Skin epidermis (tissue), 12 donors: ENCODE results near the gene ZDHHC8.
A peak's percentile ranks its signal among the peaks of the same experiment; 100 is the strongest.

Source experiments
- H3K27ac ChIP-seq, 21 experiments: fragments of 200-600 bp; sonication (generic) in 11 of 21; one replicate each; pipeline ENCODE4 v1.5.0; 2020; ENCODE audit warnings: mild to moderate bottlenecking in 3 of 21, inconsistent platforms in 2 of 21, moderate library complexity in 2 of 21
- H3K4me3 ChIP-seq, 7 experiments: fragments of 200-600 bp; sonication (generic) in 2 of 7; one replicate each; pipeline ENCODE4 v1.5.0; 2020; ENCODE audit warnings: inconsistent platforms in 2 of 7, mild to moderate bottlenecking in 2 of 7, moderate library complexity in 1 of 7

Gene ZDHHC8

GRCh38 chr22:20126284-20127029, 5.1 kb upstream of the ZDHHC8 start:
- Histone ChIP-seq H3K27ac (no peak overlapping the region), H3K4me3 (no peak overlapping the region)

DNA sequence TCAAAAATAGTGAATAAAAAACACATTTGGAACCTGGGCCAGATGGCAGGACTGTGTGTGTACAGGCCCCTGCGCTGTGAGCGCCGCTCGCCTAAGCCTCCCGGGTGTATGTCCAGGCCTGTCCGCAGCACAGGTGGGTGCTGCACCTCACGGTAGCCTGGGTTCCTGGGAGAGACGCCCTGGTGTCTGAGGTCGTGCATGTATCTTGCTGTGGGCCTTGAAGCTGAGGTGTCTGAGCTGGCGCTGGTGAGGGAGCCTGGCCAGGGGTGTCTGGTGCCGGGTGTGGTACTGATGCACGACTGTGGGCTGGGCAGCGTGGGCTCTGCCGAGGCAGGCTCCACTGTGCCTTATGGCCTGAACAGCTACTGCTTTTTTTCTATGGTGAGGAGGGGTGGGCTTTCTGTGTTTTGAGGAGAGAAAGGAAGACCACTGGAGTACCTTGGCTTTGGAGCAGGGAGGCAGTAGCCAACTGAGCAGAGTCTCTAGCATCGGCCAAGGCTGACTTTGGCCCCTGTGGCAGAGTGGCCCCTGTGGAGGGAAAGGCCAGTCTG, 4.2 kb upstream of the ZDHHC8 start:
- Histone ChIP-seq H3K4me3 (no peak overlapping the region), H3K27ac (no peak overlapping the region)

- Histone ChIP-seq H3K4me3 (no peak overlapping the region), H3K27ac (no peak overlapping the region)
Measured at GRCh38 chr22:20127869-20128618, 3.6 kb upstream of the ZDHHC8 start.

DNA sequence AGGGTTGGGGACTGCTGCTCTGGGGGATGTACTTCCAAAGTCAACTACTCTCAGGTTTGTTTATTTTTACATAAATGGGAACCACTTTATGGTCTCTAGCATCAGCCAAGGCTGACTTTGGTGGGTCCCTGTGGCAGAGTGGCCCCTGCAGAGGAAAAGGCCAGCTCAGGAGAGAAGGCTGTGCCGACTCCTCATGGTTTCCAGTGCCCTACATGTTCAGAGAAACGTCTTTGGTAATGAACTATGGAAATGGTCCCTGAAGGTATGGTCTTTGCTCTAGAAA, 3.0 kb upstream of the ZDHHC8 start:
- Histone ChIP-seq H3K27ac (no peak overlapping the region), H3K4me3 (no peak overlapping the region)

- no peak overlapping the region for H3K27ac ChIP-seq
- H3K4me3 ChIP-seq = no peak overlapping the region
Measured at GRCh38 chr22:20128902-20129746, 2.5 kb upstream of the ZDHHC8 start.

DNA sequence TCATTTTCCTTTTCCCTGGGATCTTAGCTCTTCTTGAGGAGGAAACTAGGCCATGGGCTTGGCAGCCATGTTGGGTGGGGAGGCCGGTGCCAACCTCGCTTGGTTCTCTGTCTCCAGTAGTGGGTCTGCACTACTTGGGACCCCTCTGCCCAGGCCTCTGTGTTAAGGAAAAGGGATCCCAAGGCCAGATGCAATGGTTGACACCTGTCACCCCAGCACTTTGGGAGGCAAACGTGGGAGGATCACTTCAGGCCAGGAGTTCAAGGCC, 1.9 kb upstream of the ZDHHC8 start:
- H3K4me3 ChIP-seq = no peak overlapping the region
- peak overlapping the region in 1 of 21 experiments; percentile 19 for H3K27ac ChIP-seq

DNA sequence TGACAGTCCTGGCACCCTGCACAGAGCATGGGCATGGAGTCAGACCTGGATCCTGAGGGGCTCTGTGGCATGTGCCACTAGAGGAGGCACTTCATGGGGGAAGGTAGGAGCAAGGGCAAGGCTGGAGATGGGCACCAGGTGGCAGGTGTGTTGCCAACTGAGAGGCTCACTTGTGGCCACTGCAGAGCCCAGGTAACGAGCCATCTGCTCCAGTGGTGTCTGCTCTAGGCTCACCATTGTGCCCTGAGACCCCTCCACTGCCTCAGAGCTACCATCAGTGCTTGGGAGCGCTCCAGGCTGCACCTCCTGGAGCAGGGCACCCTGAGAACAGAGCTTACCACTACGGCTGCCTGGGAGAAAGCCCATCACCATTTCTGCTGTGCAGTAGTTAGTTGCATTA, 1.3 kb upstream of the ZDHHC8 start:
- peak overlapping the region in 8 of 21 experiments; percentile 54 to 95 (median 90) for H3K27ac ChIP-seq
- peak overlapping the region in 1 of 7 experiments; percentile 90 for H3K4me3 ChIP-seq

GRCh38 chr22:20130731-20131596, 640 bp upstream of the ZDHHC8 start:
- peak overlapping the region; percentile 71 to 99 (median 90) for H3K4me3 ChIP-seq
- H3K27ac ChIP-seq = peak overlapping the region; percentile 67 to 97 (median 88)

DNA sequence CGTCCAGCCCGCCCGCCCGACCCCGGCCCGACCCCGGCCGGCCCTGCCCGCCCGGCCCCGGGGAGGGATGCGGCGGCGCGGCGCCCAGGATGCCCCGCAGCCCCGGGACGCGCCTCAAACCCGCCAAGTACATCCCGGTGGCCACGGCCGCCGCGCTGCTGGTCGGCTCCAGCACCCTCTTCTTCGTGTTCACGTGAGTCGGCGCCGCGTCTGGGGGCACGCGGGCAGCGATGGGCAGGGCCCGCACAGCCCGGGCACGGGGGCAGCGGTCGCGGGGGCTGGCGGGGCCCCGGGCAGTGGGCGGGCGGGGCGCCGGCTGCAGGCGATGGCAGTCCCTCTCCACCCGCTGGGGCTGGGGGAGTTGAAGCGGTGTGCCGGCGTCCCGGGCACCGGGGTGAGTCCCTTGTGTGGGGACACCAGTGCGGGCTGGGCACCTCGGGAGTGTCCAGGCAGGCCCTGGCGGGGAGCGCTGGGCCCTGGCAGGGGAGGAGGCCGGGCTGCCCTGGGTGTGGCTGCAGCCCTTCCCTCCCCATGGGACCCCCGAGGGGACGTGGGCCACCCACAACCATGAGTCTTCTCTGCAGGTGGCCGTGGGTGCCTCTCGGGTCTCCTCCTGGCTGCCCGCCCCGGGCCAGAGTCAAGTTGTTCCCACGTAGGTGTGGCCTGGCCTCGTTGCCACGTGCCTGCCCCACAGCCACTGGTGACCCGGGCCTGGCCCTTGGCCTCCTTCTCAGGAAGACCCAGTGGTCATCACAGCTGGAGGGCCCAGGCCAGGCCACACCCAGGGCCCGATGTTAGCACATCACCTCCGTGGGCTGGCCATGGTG, 468 bp downstream of the ZDHHC8 start:
- Histone ChIP-seq H3K4me3 (peak overlapping the region; percentile 71 to 99 (median 86)), H3K27ac (peak overlapping the region; percentile 26 to 86 (median 69))

- peak overlapping the region in 15 of 21 experiments; percentile 43 to 86 (median 76) for H3K27ac ChIP-seq
- peak overlapping the region; percentile 71 to 99 (median 86) for H3K4me3 ChIP-seq
Measured at GRCh38 chr22:20132686-20133246, 1.2 kb downstream of the ZDHHC8 start.

DNA sequence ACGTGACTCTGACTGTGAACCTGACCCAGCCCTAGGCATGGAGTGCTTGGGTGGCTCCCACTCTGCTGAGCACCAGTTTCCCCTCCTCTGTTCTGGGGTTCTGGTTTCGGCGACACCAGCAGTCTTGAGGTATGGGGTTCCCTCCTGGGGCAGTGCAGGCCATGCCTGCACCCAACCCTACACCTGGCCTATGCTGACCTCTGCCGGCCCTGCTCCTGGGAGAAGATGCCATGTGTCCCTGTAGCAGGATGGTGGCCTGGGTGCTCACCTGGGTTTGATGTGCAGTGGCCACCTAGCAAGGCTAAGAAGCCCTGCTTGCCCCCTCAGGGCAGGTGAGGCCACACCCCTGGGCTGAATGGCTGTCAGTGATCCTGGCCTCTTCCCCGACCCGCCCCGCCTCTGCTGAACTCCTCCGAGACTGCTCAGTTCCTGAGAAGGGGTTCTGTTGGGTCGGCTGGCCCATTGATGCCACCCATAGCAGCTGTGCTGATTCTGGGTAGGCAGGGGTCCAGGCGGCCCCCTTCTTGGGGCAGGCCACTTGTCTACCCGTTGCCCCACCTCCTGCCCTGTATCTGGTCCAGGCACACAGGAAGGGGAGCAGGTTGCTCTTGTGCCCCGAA, 2.4 kb downstream of the ZDHHC8 start:
- Histone ChIP-seq H3K27ac (peak overlapping the region in 1 of 21 experiments; percentile 12), H3K4me3 (no peak overlapping the region)

- peak overlapping the region in 2 of 21 experiments; percentile 6 to 18 for H3K27ac ChIP-seq
- no peak overlapping the region for H3K4me3 ChIP-seq
Measured at GRCh38 chr22:20135265-20135664, 3.7 kb downstream of the ZDHHC8 start.

DNA sequence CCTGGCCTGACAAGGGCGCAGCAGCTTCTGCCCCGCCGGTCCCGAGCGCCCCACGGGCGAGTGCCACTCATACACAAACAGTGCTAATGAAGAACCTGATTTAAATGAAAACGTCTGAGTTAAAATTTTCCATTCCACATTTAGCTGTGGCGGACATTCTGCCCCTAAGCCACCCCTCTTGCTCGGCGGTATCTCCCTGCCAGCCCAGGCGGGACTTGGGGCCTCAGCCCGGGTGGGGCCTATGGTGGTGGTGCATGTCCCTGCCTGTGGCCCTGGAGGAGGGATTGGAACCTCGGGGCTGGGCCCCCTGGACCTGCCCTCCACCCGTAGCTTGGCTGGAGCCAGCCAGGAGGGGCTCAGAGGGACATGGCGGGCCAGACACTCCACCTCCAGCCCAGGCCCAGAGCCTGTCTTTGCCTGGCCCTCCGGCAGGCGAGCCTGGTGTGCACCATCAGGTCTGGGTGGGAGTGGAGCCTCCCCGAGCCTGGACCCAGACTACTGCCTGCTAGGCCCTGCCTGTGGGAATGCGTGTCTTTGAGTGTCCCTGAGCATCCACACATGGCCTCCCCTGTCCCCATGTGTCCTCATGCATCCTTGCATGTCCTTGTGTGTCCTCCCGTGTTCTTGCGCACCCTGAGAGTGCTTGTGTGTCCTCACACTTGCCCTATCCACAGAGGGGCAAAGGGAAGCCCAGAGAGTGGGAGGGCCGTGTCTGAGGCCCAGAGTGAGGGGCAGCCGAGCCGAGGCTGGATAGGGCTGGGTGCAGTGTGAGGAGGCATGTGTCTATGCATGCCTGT, 4.4 kb downstream of the ZDHHC8 start:
- H3K27ac ChIP-seq = peak overlapping the region in 3 of 21 experiments; percentile 3 to 18 (median 6)
- H3K4me3 ChIP-seq = no peak overlapping the region

DNA sequence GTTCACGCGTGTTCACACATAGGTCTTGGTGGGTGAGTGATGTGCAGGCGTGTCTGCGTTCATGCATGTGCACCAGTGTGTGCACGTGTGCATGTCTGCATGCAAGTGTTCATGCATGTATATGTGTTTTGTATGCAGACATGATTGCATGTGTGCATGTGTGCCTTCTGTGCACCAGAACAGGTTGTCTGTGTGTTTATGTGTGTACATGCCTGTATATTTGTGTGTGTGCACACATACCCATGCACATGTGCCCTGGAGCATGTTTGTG, 4.9 kb downstream of the ZDHHC8 start:
- Histone ChIP-seq H3K4me3 (no peak overlapping the region), H3K27ac (no peak overlapping the region)

DNA sequence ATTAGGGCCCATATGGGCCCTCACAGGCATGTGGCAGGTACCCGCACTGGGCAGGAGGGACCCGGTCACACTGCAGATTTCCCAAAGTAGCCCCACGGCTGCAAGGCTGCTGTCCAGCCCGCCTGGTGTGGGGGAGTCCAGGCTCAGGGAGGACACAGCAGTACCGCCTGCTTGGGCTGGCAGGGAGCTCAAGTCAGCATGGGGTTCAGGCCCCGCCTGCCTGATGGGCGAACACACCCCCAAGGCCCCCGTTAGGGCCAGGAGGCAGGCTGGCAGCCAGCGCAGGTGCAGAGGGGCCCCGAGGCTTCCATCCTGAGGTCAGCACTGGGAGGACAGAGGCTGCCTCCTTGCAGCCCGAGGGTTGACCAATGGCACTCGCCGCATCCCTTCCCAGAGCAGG, 5.5 kb downstream of the ZDHHC8 start:
- no peak overlapping the region for H3K27ac ChIP-seq
- H3K4me3 ChIP-seq = no peak overlapping the region

DNA sequence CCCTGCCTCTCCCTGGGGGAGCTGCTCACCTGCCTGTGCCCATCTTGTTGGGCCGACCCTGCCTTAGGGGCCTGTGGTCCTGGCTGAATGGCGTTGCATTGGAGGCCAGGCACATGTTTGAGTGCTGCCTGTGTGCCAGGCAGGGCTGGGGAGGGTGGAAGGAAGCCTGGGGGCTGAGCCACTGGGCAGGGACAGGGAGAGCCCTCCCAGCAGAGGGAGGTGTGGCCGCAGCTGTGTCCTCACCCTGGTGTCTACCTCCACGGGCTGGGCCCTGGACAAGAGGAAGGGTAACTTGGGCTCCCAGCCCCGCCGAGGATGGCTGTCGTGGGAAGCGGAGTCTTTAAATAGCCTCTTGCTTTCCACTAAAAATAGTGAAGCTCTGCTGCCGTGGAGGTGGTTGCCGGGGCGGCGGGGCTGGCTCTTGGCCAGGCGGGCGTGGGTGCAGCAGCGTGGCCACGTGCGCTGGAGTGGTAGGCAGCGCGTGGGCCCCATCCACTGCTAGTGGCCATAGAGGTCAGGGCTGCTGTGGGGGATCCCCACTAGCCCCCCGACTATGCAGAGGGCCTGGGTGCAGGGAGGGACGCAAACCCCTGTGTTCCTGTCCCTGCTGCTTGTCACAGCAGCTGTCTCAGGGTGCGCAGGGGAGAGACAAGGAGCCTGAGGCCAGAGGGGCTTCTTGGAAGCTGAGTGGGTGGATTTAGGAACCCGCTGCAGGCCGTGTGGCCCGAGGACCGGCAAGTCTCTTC, 6.2 kb downstream of the ZDHHC8 start:
- Histone ChIP-seq H3K27ac (no peak overlapping the region), H3K4me3 (no peak overlapping the region)

DNA sequence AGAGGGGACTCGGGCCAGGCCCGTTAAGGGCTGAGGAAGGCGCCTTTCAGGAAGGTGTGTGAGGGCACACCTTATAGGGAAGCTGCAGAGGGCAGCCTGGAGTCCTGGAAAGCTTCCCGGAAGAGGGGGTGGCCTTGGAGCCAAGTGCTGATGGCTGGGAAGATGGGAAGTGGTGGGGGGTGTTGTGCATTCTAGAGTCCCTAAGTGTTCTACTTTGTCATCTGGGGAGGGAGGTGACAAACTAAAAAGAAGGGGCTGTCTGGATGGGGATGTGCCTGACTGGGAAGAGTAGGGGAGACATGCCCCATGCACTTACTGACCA, 6.8 kb downstream of the ZDHHC8 start:
- H3K27ac ChIP-seq = no peak overlapping the region

More for the DNA sequence above, 6.8 kb downstream of the ZDHHC8 start:
- no peak overlapping the region for H3K4me3 ChIP-seq
